ENCODE data around the gene SAMD4A. TPM values are rescaled to one million over a fixed set of nuclear protein-coding genes. Genes with fewer than 3 reads are reported as not detected.

SAMD4A gene
- total and polyA plus RNA-seq, 2 of the 4 experiments (the other 2 are of a cell fraction), result 22.9 to 38.2 TPM

DNA sequence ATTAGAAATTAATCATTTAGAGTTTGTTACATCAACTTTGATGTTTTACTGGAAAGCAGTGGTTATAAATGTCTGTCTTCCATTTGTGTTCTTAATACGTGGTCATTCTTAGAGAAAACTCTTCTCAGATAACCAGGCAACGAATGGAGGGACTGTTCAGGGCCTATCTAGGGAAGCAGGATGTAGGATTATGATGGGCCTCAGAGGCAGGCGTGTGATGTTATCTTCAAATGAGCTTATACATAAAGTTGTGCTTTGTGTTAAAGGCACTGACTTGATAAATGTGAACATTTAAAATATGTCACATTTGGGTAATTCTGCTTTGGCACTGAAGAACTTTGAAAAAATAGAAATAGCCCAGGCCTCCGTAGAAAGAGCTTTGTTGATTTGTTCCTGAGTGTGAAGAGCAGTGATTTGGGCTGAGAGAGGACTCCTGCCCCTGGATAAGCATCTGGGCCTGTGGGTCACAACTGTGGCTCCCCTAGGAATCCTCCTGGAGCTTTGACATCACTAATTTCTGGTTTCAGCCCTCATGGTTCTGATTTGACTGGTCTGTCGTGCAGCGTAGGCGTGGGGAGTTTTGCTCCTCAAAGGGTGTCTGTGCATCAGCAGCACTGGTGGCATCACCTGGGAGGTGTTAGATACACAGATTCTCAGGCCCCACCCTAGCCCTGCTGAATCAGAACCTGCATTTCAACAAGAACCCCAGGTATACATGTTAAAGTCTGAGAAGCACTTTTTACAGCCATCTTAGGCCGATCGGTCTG, 55.4 kb downstream of the SAMD4A start:
- Histone ChIP-seq H2AK5ac (ENCODE audit: low read depth, low read length) (peak overlapping the region; percentile 75; the same call in 1 of the 2 replicates), H4K5ac (ENCODE audit: low read depth, low read length) (peak overlapping the region; percentile 70), H3K23ac (ENCODE audit: low read depth, low read length) (peak overlapping the region; percentile 33), H3K27ac (ENCODE audit: insufficient read depth, low read length) (peak overlapping the region; percentile 13; the same call in 1 of the 2 replicates), H3K56ac (ENCODE audit: extremely low read depth, insufficient read depth, low read length) (no peak overlapping the region), H2AK9ac (replicated peaks; ENCODE audit: low read depth, low read length, poor library complexity) (no peak overlapping the region), H3K9me3 (ENCODE audit: control insufficient read depth, insufficient read depth, low read length) (no peaks in the 10 kb centered on the region), H3K27me3 (ENCODE audit: control insufficient read depth, insufficient read depth, low read length) (no peaks in the 10 kb centered on the region), H2AFZ (replicated peaks; ENCODE audit: low read length, poor library complexity) (no peak overlapping the region), H3K36me3 (ENCODE audit: control insufficient read depth, insufficient read depth, low read length) (no peaks in the 10 kb centered on the region), H3K4me2 (ENCODE audit: low read depth, low read length) (no peak overlapping the region), H4K8ac (ENCODE audit: low read depth in 2 of 2, low read length in 2 of 2) (peak overlapping the region; percentile 7 to 16; a peak in 3 of 4 replicates), H2BK5ac (ENCODE audit: low read depth, low read length, poor library complexity, severe bottlenecking) (peak overlapping the region; percentile 69), H3K18ac (ENCODE audit: low read depth, low read length) (peak overlapping the region; percentile 83), H3K4ac (ENCODE audit: low read depth, low read length) (peak overlapping the region; percentile 47), H3K9me1 (ENCODE audit: insufficient read depth, low read length) (peaks cover 28% of the 10 kb centered on the region), H3K4me3 (ENCODE audit: insufficient read depth, low read depth, low read length) (no peak overlapping the region), H3K14ac (replicated peaks; ENCODE audit: low read depth, low read length) (peak overlapping the region; percentile 33; the same call in 1 of the 2 replicates), H3K79me1 (ENCODE audit: low read depth in 1 of 2, low read length in 2 of 2) (peaks cover 44 to 83% of the 10 kb centered on the region in 2 experiments), H4K20me1 (ENCODE audit: insufficient read depth, low read length) (peaks cover 26% of the 10 kb centered on the region), H2BK120ac (ENCODE audit: low read depth, low read length) (peak overlapping the region; percentile 54), H2BK20ac (ENCODE audit: low read depth, low read length) (peak overlapping the region; percentile 30), H4K91ac (ENCODE audit: insufficient read depth, low read depth, low read length) (peak overlapping the region; percentile 67), H3K9ac (ENCODE audit: low read depth, low read length) (0 out of 2 replicates have a peak overlapping the region, but pooled peaks have one; percentile 19), H2BK15ac (ENCODE audit: low read depth, low read length) (peak overlapping the region; percentile 57; the same call in 2 of the 3 replicates), H3K4me1 (ENCODE audit: control insufficient read depth, insufficient read depth, low read length) (peaks cover 28% of the 10 kb centered on the region)
- DNase-seq, result no peak
- 100% methylated on average over 1 of the region's 9 CpGs; no CpG with 5 or more reads in 1 of the 2 experiments for WGBS, 2 experiments (ENCODE audit: extremely low coverage in 2 of 2, insufficient read length in 1 of 2)
- no TSS peak for BruUV-seq (replicated peaks)
- ChIA-PET CTCF (no interaction called here), POLR2A (ENCODE audit: unreplicated experiment) (no interaction called here)
- dilution Hi-C loops (cut with HindIII; ENCODE audit: low sequenced_read_pairs, unreplicated experiment) (no loop called here), intact Hi-C loops (cut with micrococcal nuclease) (no loop called here), in situ Hi-C loops (cut with MboI; ENCODE audit: low sequenced_read_pairs) (no loop called here)
- TF ChIP-seq, protein P1, sequence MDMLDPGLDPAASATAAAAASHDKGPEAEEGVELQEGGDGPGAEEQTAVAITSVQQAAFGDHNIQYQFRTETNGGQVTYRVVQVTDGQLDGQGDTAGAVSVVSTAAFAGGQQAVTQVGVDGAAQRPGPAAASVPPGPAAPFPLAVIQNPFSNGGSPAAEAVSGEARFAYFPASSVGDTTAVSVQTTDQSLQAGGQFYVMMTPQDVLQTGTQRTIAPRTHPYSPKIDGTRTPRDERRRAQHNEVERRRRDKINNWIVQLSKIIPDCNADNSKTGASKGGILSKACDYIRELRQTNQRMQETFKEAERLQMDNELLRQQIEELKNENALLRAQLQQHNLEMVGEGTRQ (IDR thresholded peaks at IDR 0.05; ENCODE audit: low read depth, low read length), result no peak
- TF ChIP-seq MXI1 (IDR thresholded peaks at IDR 0.05; ENCODE audit: borderline replicate concordance, low read depth, low read length) (no peak), POLR2A (IDR thresholded peaks at IDR 0.05; ENCODE audit: low read depth, low read length) (no peak), SMC3 (IDR thresholded peaks at IDR 0.05; ENCODE audit: low read depth, low read length) (no peak), CEBPB (IDR thresholded peaks at IDR 0.05; ENCODE audit: low read depth, low read length) (no peak), RCOR1 (IDR thresholded peaks at IDR 0.05; ENCODE audit: insufficient replicate concordance, low read length) (no peak), MAFK (IDR thresholded peaks at IDR 0.05; ENCODE audit: low read depth, low read length) (no peak), FOS (IDR thresholded peaks at IDR 0.05; ENCODE audit: low read depth, low read length) (no peak)
- TF ChIP-seq, protein P2, sequence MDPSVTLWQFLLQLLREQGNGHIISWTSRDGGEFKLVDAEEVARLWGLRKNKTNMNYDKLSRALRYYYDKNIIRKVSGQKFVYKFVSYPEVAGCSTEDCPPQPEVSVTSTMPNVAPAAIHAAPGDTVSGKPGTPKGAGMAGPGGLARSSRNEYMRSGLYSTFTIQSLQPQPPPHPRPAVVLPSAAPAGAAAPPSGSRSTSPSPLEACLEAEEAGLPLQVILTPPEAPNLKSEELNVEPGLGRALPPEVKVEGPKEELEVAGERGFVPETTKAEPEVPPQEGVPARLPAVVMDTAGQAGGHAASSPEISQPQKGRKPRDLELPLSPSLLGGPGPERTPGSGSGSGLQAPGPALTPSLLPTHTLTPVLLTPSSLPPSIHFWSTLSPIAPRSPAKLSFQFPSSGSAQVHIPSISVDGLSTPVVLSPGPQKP (IDR thresholded peaks at IDR 0.05; ENCODE audit: borderline replicate concordance, low read depth, low read length), result no peak
- TF ChIP-seq, protein P3, sequence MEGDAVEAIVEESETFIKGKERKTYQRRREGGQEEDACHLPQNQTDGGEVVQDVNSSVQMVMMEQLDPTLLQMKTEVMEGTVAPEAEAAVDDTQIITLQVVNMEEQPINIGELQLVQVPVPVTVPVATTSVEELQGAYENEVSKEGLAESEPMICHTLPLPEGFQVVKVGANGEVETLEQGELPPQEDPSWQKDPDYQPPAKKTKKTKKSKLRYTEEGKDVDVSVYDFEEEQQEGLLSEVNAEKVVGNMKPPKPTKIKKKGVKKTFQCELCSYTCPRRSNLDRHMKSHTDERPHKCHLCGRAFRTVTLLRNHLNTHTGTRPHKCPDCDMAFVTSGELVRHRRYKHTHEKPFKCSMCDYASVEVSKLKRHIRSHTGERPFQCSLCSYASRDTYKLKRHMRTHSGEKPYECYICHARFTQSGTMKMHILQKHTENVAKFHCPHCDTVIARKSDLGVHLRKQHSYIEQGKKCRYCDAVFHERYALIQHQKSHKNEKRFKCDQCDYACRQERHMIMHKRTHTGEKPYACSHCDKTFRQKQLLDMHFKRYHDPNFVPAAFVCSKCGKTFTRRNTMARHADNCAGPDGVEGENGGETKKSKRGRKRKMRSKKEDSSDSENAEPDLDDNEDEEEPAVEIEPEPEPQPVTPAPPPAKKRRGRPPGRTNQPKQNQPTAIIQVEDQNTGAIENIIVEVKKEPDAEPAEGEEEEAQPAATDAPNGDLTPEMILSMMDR (conservative IDR thresholded peaks at IDR 0.05; ENCODE audit: low read depth, low read length), result no peak
- ATAC-seq (ENCODE audit: low read depth), result no peak
